ENCODE results near the gene STXBP4.

Gene STXBP4

DNA sequence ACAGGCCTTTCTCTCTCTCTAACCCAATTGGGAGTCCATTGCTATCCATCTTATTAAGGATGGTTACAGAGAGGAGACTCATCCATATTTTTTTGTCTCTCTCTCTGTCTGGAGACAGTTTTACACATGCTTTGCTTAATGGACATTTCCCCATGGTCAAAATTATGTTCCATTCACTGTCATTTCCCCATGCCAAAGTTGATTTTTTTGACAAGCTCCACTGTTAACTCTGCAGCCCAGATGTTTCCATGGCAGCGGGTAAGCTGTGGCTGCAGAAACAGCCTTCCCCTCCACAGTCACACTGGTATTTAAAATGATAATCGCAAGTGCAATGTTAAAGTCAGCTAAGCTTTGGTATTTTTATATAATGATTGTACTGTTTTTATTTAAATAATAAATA lies 232.3 kb downstream of the STXBP4 start:
- Histone ChIP-seq H3K36me3 (ENCODE audit: low read length) (no peaks in the 10 kb centered on the region), H3K9me2 (replicated peaks; ENCODE audit: insufficient read depth, low read length) (no peaks in the 10 kb centered on the region), H3K79me2 (ENCODE audit: insufficient read depth, low read length) (no peaks in the 10 kb centered on the region), H3K4me2 (ENCODE audit: low read depth, low read length, poor library complexity, severe bottlenecking) (no peak overlapping the region), H3K4me3 (ENCODE audit: insufficient read depth, low read length, poor library complexity, severe bottlenecking) (no peak overlapping the region), H3F3A (ENCODE audit: insufficient read depth) (no peaks in the 10 kb centered on the region), H3K27me3 (ENCODE audit: low read length) (no peaks in the 10 kb centered on the region), H4K20me1 (ENCODE audit: low read depth, low read length) (no peaks in the 10 kb centered on the region), H2AFZ (ENCODE audit: low read depth, low read length, severe bottlenecking) (no peak overlapping the region), H3K9me3 (ENCODE audit: insufficient read depth, low read length) (no peaks in the 10 kb centered on the region), H3K27ac (ENCODE audit: low read depth, low read length) (no peak overlapping the region), H3K9ac (ENCODE audit: low read length) (no peak overlapping the region)
- TF ChIP-seq, protein P1, sequence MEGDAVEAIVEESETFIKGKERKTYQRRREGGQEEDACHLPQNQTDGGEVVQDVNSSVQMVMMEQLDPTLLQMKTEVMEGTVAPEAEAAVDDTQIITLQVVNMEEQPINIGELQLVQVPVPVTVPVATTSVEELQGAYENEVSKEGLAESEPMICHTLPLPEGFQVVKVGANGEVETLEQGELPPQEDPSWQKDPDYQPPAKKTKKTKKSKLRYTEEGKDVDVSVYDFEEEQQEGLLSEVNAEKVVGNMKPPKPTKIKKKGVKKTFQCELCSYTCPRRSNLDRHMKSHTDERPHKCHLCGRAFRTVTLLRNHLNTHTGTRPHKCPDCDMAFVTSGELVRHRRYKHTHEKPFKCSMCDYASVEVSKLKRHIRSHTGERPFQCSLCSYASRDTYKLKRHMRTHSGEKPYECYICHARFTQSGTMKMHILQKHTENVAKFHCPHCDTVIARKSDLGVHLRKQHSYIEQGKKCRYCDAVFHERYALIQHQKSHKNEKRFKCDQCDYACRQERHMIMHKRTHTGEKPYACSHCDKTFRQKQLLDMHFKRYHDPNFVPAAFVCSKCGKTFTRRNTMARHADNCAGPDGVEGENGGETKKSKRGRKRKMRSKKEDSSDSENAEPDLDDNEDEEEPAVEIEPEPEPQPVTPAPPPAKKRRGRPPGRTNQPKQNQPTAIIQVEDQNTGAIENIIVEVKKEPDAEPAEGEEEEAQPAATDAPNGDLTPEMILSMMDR (IDR thresholded peaks at IDR 0.05; ENCODE audit: insufficient read depth, low read length, poor library complexity, severe bottlenecking), result no peak
- no peak for TF ChIP-seq EZH2phosphoT487 (conservative IDR thresholded peaks at IDR 0.05; ENCODE audit: low read length)

DNA sequence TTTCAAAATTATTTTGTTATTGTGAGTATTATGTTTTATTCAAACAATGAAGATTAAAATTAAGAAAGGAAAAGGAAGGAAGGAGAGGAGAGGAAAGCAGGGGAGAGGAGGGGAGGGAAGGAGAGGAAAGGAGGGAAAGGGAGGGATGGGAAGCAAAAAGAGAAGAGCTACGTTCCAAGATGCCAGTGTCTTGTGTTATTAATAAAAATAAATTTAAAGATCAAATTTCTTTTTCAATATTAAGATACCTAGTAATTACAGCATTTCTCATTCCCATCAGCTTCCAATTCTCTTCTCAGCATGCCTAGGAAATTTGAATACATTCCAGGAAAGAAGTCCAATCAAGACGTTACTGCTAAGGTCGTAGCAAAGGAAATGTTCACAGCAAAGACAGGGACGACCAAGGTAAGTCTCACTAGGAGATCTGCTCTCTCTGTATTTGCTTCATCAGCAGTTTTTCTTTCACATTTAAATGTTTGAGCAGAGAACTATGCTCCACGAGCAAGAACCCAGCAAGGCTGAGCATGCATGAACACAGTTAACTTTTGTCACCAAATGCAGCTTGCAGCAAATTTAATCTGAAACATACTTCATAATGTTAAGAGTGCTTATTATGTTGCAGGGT lies 232.9 kb downstream of the STXBP4 start:
- H3F3A ChIP-seq (ENCODE audit: insufficient read depth), result no peaks in the 10 kb centered on the region

DNA sequence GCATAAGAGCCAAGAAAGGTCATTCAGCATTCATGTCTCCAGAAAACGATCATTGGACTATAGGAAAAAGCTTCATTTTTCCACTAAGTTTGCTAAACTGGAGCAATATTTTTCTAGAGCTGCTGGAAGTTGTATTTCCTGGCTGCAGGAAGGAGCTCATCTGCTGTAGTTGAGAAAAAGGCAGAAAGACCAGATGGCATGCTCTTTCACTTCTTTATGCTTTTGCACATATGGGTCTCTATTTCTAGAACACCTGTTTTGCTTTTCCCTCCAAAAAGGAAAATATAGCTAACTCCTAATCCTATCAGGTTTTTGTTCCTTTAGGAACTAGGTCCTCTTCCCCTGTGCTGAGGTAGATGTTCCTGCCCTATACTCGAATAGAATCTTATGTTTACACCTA lies 234.3 kb downstream of the STXBP4 start:
- no peaks in the 10 kb centered on the region for H3K79me2 ChIP-seq (ENCODE audit: insufficient read depth, low read length)
- H4K20me1 ChIP-seq (ENCODE audit: low read depth, low read length), result no peaks in the 10 kb centered on the region
- no peak for TF ChIP-seq EZH2phosphoT487 (conservative IDR thresholded peaks at IDR 0.05; ENCODE audit: low read length)
- TF ChIP-seq, protein P1 (IDR thresholded peaks at IDR 0.05; ENCODE audit: insufficient read depth, low read length, poor library complexity, severe bottlenecking), result no peak
- no peaks in the 10 kb centered on the region for H3K36me3 ChIP-seq (ENCODE audit: low read length)
- H3K4me2 ChIP-seq (ENCODE audit: low read depth, low read length, poor library complexity, severe bottlenecking), result no peak overlapping the region
- H3K4me3 ChIP-seq (ENCODE audit: insufficient read depth, low read length, poor library complexity, severe bottlenecking), result no peak overlapping the region
- H2AFZ ChIP-seq (ENCODE audit: low read depth, low read length, severe bottlenecking), result no peak overlapping the region
- no peaks in the 10 kb centered on the region for H3K9me3 ChIP-seq (ENCODE audit: insufficient read depth, low read length)
- no peak overlapping the region for H3K27ac ChIP-seq (ENCODE audit: low read depth, low read length)
- H3K9ac ChIP-seq (ENCODE audit: low read length), result no peak overlapping the region
- no peaks in the 10 kb centered on the region for H3K9me2 ChIP-seq (replicated peaks; ENCODE audit: insufficient read depth, low read length)
- H3F3A ChIP-seq (ENCODE audit: insufficient read depth), result no peaks in the 10 kb centered on the region
- H3K27me3 ChIP-seq (ENCODE audit: low read length), result no peaks in the 10 kb centered on the region

More for the DNA sequence above, 232.9 kb downstream of the STXBP4 start:
- Histone ChIP-seq H3K9me2 (replicated peaks; ENCODE audit: insufficient read depth, low read length) (no peaks in the 10 kb centered on the region), H3K9ac (ENCODE audit: low read length) (no peak overlapping the region), H3K27ac (ENCODE audit: low read depth, low read length) (no peak overlapping the region), H2AFZ (ENCODE audit: low read depth, low read length, severe bottlenecking) (no peak overlapping the region), H3K4me2 (ENCODE audit: low read depth, low read length, poor library complexity, severe bottlenecking) (no peak overlapping the region), H3K9me3 (ENCODE audit: insufficient read depth, low read length) (no peaks in the 10 kb centered on the region), H3K27me3 (ENCODE audit: low read length) (no peaks in the 10 kb centered on the region), H3K4me3 (ENCODE audit: insufficient read depth, low read length, poor library complexity, severe bottlenecking) (no peak overlapping the region), H3K36me3 (ENCODE audit: low read length) (no peaks in the 10 kb centered on the region), H4K20me1 (ENCODE audit: low read depth, low read length) (no peaks in the 10 kb centered on the region), H3K79me2 (ENCODE audit: insufficient read depth, low read length) (no peaks in the 10 kb centered on the region)
- TF ChIP-seq, protein P1 (IDR thresholded peaks at IDR 0.05; ENCODE audit: insufficient read depth, low read length, poor library complexity, severe bottlenecking), result no peak
- no peak for TF ChIP-seq EZH2phosphoT487 (conservative IDR thresholded peaks at IDR 0.05; ENCODE audit: low read length)
